Suppressor macrophage (primary cell): ENCODE results near the gene FBLN2.
"Not testable (repeated sequence)": the region's sequence is repeated elsewhere in the genome, so short reads cannot be mapped to it uniquely, and the experiment has no call there.

Experiments used
- DNase-seq, 4 experiments: peaks; one replicate each; pipeline ENCODE4 v3.0.0-alpha.2; 2020 to 2022
- total RNA-seq, 17 experiments: gene quantifications; one replicate each; lab custom pipeline; 2026; ENCODE audit warnings: mixed read lengths in 6 of 17, inconsistent platforms in 3 of 17; lab: John Stamatoyannopoulos, UW

FBLN2 gene
- 0 to 2.4 (median 0.07) reads per million in 17 experiments for total RNA-seq

- peak in 3 of 4 experiments; percentile 10 to 49 (median 39) for DNase-seq
Observed at GRCh38 chr3:13548696-13549622, at the start of gene FBLN2. Gene FBLN2, plus strand, starts transcription at chr3:13549125. Its CDS starts 21,231 bp downstream, at chr3:13570356.

- DNase-seq = not testable (repeated sequence)
Observed at GRCh38 chr3:13499246-13499645, 49.7 kb upstream of the FBLN2 start.

- DNase-seq = peak; percentile 6 to 52 (median 30)
Observed at GRCh38 chr3:13500133-13500885, 48.6 kb upstream of the FBLN2 start.

- DNase-seq = no peak
Observed at GRCh38 chr3:13501056-13501455, 47.9 kb upstream of the FBLN2 start.

- no peak for DNase-seq
Observed at GRCh38 chr3:13501521-13501920, 47.4 kb upstream of the FBLN2 start.

- no peak for DNase-seq
Observed at GRCh38 chr3:13501958-13502790, 46.8 kb upstream of the FBLN2 start.

GRCh38 chr3:13502791-13503060 is 46.2 kb upstream of the FBLN2 start:
- DNase-seq = no peak

GRCh38 chr3:13504161-13504831 is 44.6 kb upstream of the FBLN2 start:
- DNase-seq = peak in 1 of 4 experiments; percentile 1

GRCh38 chr3:13505147-13506130 is 43.5 kb upstream of the FBLN2 start:
- DNase-seq = peak in 1 of 4 experiments; percentile 1

- peak in 1 of 4 experiments; percentile 1 for DNase-seq
Observed at GRCh38 chr3:13506239-13506638, 42.7 kb upstream of the FBLN2 start.

- DNase-seq = no peak
Observed at GRCh38 chr3:13506680-13507079, 42.2 kb upstream of the FBLN2 start.

GRCh38 chr3:13507247-13507569 is 41.7 kb upstream of the FBLN2 start:
- DNase-seq = no peak

- no peak for DNase-seq
Observed at GRCh38 chr3:13507570-13508339, 41.2 kb upstream of the FBLN2 start.

GRCh38 chr3:13508496-13508895 is 40.4 kb upstream of the FBLN2 start:
- DNase-seq = peak in 1 of 4 experiments; percentile 0

- peak in 1 of 4 experiments; percentile 1 for DNase-seq
Observed at GRCh38 chr3:13509059-13509815, 39.7 kb upstream of the FBLN2 start.

GRCh38 chr3:13509816-13510192 is 39.1 kb upstream of the FBLN2 start:
- peak in 1 of 4 experiments; percentile 0 for DNase-seq

- no peak for DNase-seq
Observed at GRCh38 chr3:13512451-13512850, 36.5 kb upstream of the FBLN2 start.

GRCh38 chr3:13513051-13513912 is 35.6 kb upstream of the FBLN2 start:
- peak in 1 of 4 experiments; percentile 2 for DNase-seq
